HCEC 1CT (cell line): Measurements from ENCODE around the gene AGER.
"Not testable (repeated sequence)": the region's sequence is repeated elsewhere in the genome, so short reads cannot be mapped to it uniquely, and the experiment has no call there.

Experiments
- DNase-seq: peaks from one replicate; pipeline ENCODE4 v3.0.0-alpha.2; 2017

The AGER gene

GRCh38 chr6:32146687-32147086 lies 37.4 kb downstream of the AGER start:
- no peak for DNase-seq

- DNase-seq: no peak
Observed at GRCh38 chr6:32146287-32146686, 37.8 kb downstream of the AGER start.

- DNase-seq: not testable (repeated sequence)
Observed at GRCh38 chr6:32144238-32144637, 39.8 kb downstream of the AGER start.

GRCh38 chr6:32140420-32141046 lies 43.5 kb downstream of the AGER start:
- no peak for DNase-seq

GRCh38 chr6:32139590-32139989 lies 44.5 kb downstream of the AGER start:
- no peak for DNase-seq

- DNase-seq: no peak
Observed at GRCh38 chr6:32137454-32137853, 46.6 kb downstream of the AGER start.

- DNase-seq: peak; percentile 51
Observed at GRCh38 chr6:32133786-32134185, 50.3 kb downstream of the AGER start.

GRCh38 chr6:32132110-32132509 lies 51.9 kb downstream of the AGER start:
- no peak for DNase-seq

GRCh38 chr6:32131439-32131948 lies 52.6 kb downstream of the AGER start:
- no peak for DNase-seq
